Psoas muscle (tissue), 8 donors: ENCODE measurements around the gene LRRC73. TPM values are rescaled to one million over a fixed set of nuclear protein-coding genes. Genes with fewer than 3 reads are reported as not detected.
"Not testable (repeated sequence)": the region's sequence is repeated elsewhere in the genome, so short reads cannot be mapped to it uniquely, and the experiment has no call there.

ENCODE experiments used
- ATAC-seq, 4 donors: fragments of 200-7000 bp; cut with Tn5 transposase; one replicate each; pipeline ENCODE4 v1.9.1; 2020; ENCODE audit warnings: moderate library complexity in 3 of 4, mild to moderate bottlenecking in 2 of 4
- DNase-seq, 2 donors: peaks; one replicate each; pipeline ENCODE4 v3.0.0-alpha.2; 2020
- H3K27ac ChIP-seq: fragments of 200-600 bp; one replicate; pipeline ENCODE4 v1.8.0; 2022
- H3K27me3 ChIP-seq, 3 donors: fragments of 200-600 bp in 1 of 3; one replicate each; pipeline versions ENCODE4 v1.6.1 to v1.8.0; 2013 to 2022; ENCODE audit warnings: low read length in 2 of 3, mild to moderate bottlenecking in 2 of 3, moderate library complexity in 1 of 3; ENCODE audit not compliant: insufficient read depth in 3 of 3
- H3K36me3 ChIP-seq, 2 donors: fragments of 200-600 bp in 1 of 2; one replicate each; pipeline versions ENCODE4 v1.6.1 to v1.8.0; 2013 to 2022; ENCODE audit warnings: low read depth in 1 of 2, mild to moderate bottlenecking in 1 of 2, moderate library complexity in 1 of 2; ENCODE audit not compliant: insufficient read depth in 1 of 2
- H3K4me1 ChIP-seq: fragments of 200-600 bp; one replicate; pipeline ENCODE4 v1.8.0; 2022
- H3K4me3 ChIP-seq: fragments of 200-600 bp; one replicate; pipeline ENCODE4 v1.8.0; 2022; ENCODE audit warnings: mild to moderate bottlenecking
- H3K9me3 ChIP-seq: fragments of 200-600 bp; one replicate; pipeline ENCODE4 v1.8.0; 2022
- CTCF ChIP-seq: fragments of 200-600 bp; IDR thresholded peaks from one replicate; pipeline ENCODE4 v1.8.0; 2022; ENCODE audit warnings: antibody characterized with exemption
- WGBS, 3 donors: extraction: QIAGEN DNeasy Blood & Tissue Kit; methylation state at CpG; one replicate each; pipeline versions ENCODE4 v1.1.6 to v1.1.7; 2013; 5-methylcytosine and 5-hydroxymethylcytosine counted together
- intact Hi-C, 2 donors: fragments of 100-400 bp; cut with DNase I; formaldehyde crosslinking; loops; one replicate each; pipeline versions ENCODE4 v1.11.0 to v1.14.2; 2022
- polyA plus RNA-seq, 3 donors: library from polyadenylated mRNA; stranded (reverse); fragments of 200-250 nt; gene quantifications; one replicate each; pipeline ENCODE4 v1.2.3, GENCODE V29; 2013
- total RNA-seq, 4 donors: library from RNA; stranded (reverse); fragmentation: NEBNext Ultra II Directional in 2 of 4; extraction: Animal tissue kit (Norgen Biotek cat#: 25700) in 2 of 4; gene quantifications; one replicate each; pipeline versions ENCODE4 v1.2.1 to v1.2.4, GENCODE V29; 2021 to 2023
- donor health status: healthy with polysubstance abuse.
- donor health status: DM: no; HTN: no; CAD: no; lungs with moderate emphysema.
- donor health status: Bipolar disorder and iron deficiency.
- donor health status: healthy.
- donor health status: DM: yes; HTN: yes; CAD: no.
- donor health status: DM: no; HTN: no; CAD: no.
- donor health status: DM: no; HTN: no; CAD: no.
- donor health status: DM: yes; HTN: yes; CAD: no.

The LRRC73 gene
- total and polyA plus RNA-seq, 7 donors = 0.10 to 0.29 (median 0.23) TPM; not detected in 3

GRCh38 chr6:43467752-43468151 is 42.4 kb downstream of the LRRC73 start:
- intact Hi-C loops = no loop called here
- Histone ChIP-seq H3K4me1 (no peaks in the 10 kb centered on the region), H3K9me3 (no peaks in the 10 kb centered on the region), H3K4me3 (no peak overlapping the region), H3K27ac (no peak overlapping the region), H3K36me3 (no peaks in the 10 kb centered on the region), H3K27me3 (peaks cover 0 to 16% (median 0%) of the 10 kb centered on the region in 3 donors)
- no peak for ATAC-seq
- DNase-seq = no peak
- TF ChIP-seq CTCF = no peak
- WGBS, 3 donors = 74 to 79% (median 78%) methylated on average over 4 of the region's 4 CpGs

- H3K4me3 ChIP-seq, H3K9me3 ChIP-seq, intact Hi-C loops, H3K27ac ChIP-seq, DNase-seq, H3K4me1 ChIP-seq, H3K36me3 ChIP-seq, ATAC-seq: not testable (repeated sequence)
- peaks cover 0 to 20% (median 0%) of the 10 kb centered on the region in 3 donors for H3K27me3 ChIP-seq
- WGBS, 3 donors = 59 to 60% (median 60%) methylated on average over 5 of the region's 5 CpGs
Observed at GRCh38 chr6:43467265-43467664, 42.9 kb downstream of the LRRC73 start.

- Histone ChIP-seq H3K36me3 (no peaks in the 10 kb centered on the region), H3K4me1 (no peaks in the 10 kb centered on the region), H3K4me3 (no peak overlapping the region), H3K9me3 (no peaks in the 10 kb centered on the region), H3K27ac (no peak overlapping the region), H3K27me3 (peaks cover 0 to 22% (median 0%) of the 10 kb centered on the region in 3 donors)
- no peak for ATAC-seq
- intact Hi-C loops = no loop called here
- no peak for DNase-seq
- no peak for TF ChIP-seq CTCF
- WGBS, 3 donors = 62 to 73% (median 67%) methylated on average over 2 of the region's 2 CpGs
Observed at GRCh38 chr6:43465948-43466347, 44.2 kb downstream of the LRRC73 start.

GRCh38 chr6:43464337-43464736 is 45.8 kb downstream of the LRRC73 start:
- H3K27me3 ChIP-seq = peaks cover 0 to 30% (median 0%) of the 10 kb centered on the region in 3 donors
- ATAC-seq = no peak

GRCh38 chr6:43461936-43462335 is 48.2 kb downstream of the LRRC73 start:
- TF ChIP-seq CTCF = no peak
- Histone ChIP-seq H3K27ac (no peak overlapping the region), H3K4me1 (no peaks in the 10 kb centered on the region), H3K9me3 (no peaks in the 10 kb centered on the region), H3K27me3 (peaks cover 0 to 52% (median 2%) of the 10 kb centered on the region in 3 donors), H3K4me3 (no peak overlapping the region), H3K36me3 (no peaks in the 10 kb centered on the region)
- DNase-seq = no peak
- ATAC-seq = no peak
- 74 to 81% (median 76%) methylated on average over 5 of the region's 5 CpGs for WGBS, 3 donors
- intact Hi-C loops = no loop called here

More at GRCh38 chr6:43464337-43464736, 45.8 kb downstream of the LRRC73 start:
- Histone ChIP-seq H3K4me3 (no peak overlapping the region), H3K36me3 (no peaks in the 10 kb centered on the region), H3K4me1 (no peaks in the 10 kb centered on the region), H3K27ac (no peak overlapping the region), H3K9me3 (no peaks in the 10 kb centered on the region)
- no peak for TF ChIP-seq CTCF
- WGBS, 3 donors = 77 to 87% (median 85%) methylated on average over 8 of the region's 8 CpGs
- no peak for DNase-seq
- intact Hi-C loops = no loop called here
